GM08714 (cell line): ENCODE data around the gene ARL3.
A peak's percentile ranks its signal among the peaks of the same experiment; 100 is the strongest.
"Not testable (repeated sequence)": the region's sequence is repeated elsewhere in the genome, so short reads cannot be mapped to it uniquely, and the experiment has no call there.

Source experiments
- H3K4me3 ChIP-seq: fragments of 200-500 bp; sonication (Bioruptor generic); 2 replicates; pipeline ENCODE4 v1.5.1; 2014; ENCODE audit warnings: mild to moderate bottlenecking, low read length, inconsistent platforms
- ZNF274 ChIP-seq: IDR thresholded peaks from 2 replicates; pipeline ENCODE4 v1.6.1; 2012; ENCODE audit warnings: mild to moderate bottlenecking, low read depth, low read length

Gene ARL3

DNA sequence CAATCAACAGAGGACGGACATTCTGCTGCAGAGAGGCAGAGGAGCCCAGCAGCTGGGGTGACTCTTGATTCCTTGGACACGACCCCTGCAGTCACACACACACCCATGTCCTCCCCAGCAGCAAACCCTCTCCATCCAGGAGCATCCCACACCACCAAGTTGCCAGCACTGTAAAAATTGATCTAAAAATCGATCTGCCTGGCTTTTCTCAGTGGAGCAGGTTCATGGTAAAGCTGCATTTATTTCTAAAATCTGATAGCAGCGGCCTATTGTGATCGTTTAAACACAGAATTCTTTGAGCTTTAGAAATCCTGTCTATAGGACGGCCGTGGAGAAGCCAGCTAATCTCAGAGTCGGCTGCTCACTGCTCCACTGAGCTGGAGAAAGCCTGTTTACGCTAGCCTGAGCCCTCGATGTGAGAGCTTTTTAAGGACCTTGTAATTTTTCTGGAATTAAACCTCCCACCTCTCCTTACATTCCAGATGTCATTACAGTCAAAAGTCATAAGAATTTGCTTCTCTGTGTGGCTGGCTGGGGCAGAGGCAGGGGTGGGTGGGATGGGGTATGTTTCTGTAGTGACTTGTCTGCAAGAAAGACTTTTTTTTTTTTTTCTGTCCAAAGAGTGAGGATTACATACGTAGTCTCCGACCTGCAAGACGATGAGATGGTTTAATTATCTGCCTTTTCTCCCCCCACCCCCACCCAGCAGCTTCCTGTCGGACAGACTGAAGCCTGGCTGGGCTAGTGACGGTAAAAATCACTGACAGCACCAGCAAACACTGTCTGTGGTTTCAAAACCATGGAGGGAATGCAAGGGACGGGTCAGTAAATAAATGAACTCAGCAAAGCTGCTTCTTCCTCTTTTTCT is 38.3 kb downstream of the ARL3 start:
- H3K4me3 ChIP-seq: peak overlapping the region; percentile 15; the same call in 1 of the 2 replicates
- no peak for TF ChIP-seq ZNF274

DNA sequence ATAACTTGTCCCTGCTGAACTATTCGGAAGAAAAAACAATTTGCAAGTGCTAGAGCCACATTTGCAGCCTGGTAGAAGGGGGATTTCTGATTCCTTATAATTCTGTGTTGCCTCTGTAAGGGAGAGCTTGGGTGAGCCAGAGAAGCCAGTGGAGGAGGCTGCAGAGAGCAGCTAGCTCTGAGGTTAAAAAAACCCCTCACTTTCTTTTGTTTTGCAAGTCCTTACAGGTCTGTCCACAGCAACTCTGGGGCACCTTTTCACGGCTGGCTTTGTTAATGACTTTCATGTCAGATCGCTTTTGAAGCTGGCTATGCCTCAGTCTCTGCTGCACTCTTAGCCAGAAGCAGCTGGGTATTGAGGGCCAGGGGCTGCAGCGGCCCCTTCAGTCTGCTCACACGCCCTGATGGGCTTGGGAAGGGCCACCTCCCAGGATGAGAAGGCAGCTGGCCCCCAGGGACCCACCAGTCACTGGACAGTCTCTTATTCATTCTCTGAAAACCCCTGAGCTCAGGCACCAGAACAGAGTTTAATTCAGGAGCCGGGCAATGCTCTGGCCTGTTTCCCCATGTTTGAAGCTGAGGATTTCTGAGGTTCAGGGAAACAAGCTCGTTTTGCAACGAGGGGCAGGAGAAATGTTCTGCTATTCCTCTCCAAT is 39.1 kb downstream of the ARL3 start:
- no peak overlapping the region; the same call in 1 of the 2 replicates for H3K4me3 ChIP-seq
- TF ChIP-seq ZNF274: no peak

DNA sequence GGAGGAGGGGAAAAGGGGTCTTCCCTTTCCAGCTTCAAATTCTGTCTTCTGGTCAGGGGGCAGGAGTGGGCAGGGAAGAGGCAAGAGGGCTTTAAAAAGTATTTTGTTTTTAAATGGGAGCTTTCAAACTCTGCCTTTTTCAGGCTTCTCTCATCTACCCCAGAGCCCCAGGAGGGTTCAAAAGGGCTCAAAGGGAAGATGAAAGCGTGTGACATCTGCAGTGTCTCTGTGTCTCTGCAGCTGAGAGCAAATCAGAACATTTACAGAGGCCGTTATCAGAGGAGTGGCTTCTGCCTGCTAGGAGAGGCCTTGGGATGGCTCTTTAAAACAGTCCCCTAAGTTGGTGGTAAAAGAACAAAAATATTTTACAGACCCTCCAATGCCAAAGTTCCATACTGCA is 39.6 kb downstream of the ARL3 start:
- no peak for TF ChIP-seq ZNF274
- no peak overlapping the region for H3K4me3 ChIP-seq

- H3K4me3 ChIP-seq: peak overlapping the region; percentile 15; the same call in 1 of the 2 replicates
- TF ChIP-seq ZNF274: no peak
Measured at GRCh38 chr10:102673819-102674511, 40.2 kb downstream of the ARL3 start.

DNA sequence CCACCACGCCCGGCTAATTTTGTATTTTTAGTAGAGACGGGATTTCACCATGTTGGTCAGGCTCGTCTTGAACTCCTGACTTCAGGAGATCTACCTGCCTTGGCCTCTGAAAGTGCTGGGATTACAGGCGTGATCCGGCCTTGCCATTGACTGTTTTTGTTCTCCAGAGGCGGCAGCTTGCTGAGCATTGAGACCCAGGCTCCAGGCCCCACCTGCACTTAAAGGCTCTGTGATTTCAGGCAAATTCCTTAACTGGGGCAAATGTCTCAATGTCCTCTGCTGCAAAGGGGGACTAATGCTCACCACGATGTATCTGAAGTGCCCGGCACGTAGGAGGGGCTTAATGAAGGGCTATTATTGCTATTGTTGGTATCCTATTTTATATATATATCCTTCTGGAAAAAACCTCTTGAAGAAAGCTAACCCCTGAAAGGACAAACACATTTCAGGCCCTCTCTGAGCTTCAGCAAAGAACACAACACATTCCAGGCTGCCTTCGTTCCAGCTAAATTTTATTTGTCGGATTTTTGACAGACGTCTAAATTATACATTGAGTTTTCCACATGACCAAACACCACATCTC is 40.9 kb downstream of the ARL3 start:
- no peak for TF ChIP-seq ZNF274
- H3K4me3 ChIP-seq: no peak overlapping the region

DNA sequence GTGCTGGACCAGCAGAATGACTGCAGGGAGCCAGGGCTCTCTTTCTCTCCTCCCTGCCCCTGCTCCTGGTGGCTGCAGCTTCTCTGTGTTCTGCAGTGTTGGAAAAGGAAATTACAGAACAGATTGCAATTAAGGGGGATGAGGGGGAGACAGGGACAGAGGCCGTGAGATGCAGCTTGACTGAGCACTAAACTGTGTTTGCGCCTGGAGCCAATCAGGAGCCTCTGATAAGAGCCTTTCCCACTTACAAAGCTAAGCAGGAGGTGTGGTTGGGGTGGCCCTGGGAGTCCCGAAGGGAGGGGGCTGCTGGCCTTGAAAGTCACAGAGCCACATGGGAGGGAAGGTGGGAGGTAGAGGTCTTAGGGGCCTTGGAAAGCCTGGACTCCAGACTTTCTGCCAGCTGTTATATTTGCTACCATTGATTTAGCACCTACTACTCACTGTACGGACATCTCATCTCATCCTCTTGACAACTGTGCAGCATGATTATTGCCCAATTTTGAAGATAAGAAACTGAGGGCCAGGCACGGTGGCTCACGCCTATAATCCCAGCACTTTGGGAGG is 43.2 kb downstream of the ARL3 start:
- TF ChIP-seq ZNF274: no peak
- no peak overlapping the region for H3K4me3 ChIP-seq

DNA sequence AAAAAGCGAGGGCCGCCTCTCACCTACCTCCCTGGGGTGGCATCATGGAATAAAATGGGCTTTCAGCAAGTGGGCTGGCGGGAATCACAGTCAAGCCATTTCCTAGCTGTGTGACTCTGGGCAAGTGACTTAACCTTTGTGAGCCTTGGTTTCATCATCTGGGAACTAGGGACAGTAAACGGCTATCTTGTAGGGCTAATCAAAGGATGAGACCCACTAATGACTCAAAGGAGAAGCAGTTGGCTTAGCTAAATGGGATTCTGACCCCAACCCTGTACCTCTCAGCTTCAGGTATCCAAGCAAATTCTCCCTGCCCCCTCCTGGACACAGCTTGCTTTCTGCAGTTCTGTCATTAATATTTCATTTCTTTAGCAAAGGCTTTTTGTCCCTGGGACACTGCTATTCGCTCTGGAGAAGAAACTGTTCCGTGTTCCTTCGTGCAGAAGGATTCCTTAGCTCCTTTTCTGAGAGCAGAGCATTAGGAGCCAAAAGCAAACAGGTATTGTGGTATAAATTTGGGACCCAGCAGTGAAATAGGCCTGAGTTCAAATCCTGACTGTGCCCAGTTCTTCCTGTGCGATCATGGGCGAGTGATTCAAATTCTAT is 44.0 kb downstream of the ARL3 start:
- no peak for TF ChIP-seq ZNF274
- H3K4me3 ChIP-seq: no peak overlapping the region

GRCh38 chr10:102669206-102670064 is 44.8 kb downstream of the ARL3 start:
- TF ChIP-seq ZNF274: no peak
- H3K4me3 ChIP-seq: no peak overlapping the region

- TF ChIP-seq ZNF274: no peak
- no peak overlapping the region for H3K4me3 ChIP-seq
Measured at GRCh38 chr10:102668326-102669107, 45.7 kb downstream of the ARL3 start.

GRCh38 chr10:102667411-102667810 is 46.8 kb downstream of the ARL3 start:
- H3K4me3 ChIP-seq: not testable (repeated sequence)

GRCh38 chr10:102665904-102666509 is 48.2 kb downstream of the ARL3 start:
- no peak for TF ChIP-seq ZNF274

DNA sequence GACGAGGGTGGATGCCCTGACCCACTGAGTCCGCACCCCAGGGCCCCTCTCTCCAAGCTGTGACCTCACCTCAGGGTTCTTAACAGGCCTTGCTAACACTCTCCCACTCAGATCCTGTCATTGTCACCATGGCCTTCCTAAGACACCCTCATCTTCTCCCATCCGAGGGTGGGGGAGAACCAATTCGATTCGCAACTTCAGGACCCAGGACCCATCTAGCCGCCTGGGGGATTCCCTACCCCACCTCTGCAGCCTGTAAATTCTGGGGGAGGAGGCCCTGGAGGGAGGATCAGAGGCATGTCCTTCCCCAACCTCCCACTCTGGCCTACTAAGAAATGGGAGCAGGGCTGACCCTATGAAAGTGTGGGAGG is 52.6 kb downstream of the ARL3 start:
- no peak overlapping the region for H3K4me3 ChIP-seq
- TF ChIP-seq ZNF274: no peak

More at GRCh38 chr10:102665904-102666509, 48.2 kb downstream of the ARL3 start:
- H3K4me3 ChIP-seq: no peak overlapping the region
